NCI-H2227 (cell line): ENCODE measurements around the gene MOV10L1.
"Not testable (repeated sequence)": the region's sequence is repeated elsewhere in the genome, so short reads cannot be mapped to it uniquely, and the experiment has no call there.

Experiments
- DNase-seq: peaks from one replicate; lab custom pipeline; 2025; ENCODE audit not compliant: unreplicated experiment; lab: John Stamatoyannopoulos, UW

The MOV10L1 gene

DNA sequence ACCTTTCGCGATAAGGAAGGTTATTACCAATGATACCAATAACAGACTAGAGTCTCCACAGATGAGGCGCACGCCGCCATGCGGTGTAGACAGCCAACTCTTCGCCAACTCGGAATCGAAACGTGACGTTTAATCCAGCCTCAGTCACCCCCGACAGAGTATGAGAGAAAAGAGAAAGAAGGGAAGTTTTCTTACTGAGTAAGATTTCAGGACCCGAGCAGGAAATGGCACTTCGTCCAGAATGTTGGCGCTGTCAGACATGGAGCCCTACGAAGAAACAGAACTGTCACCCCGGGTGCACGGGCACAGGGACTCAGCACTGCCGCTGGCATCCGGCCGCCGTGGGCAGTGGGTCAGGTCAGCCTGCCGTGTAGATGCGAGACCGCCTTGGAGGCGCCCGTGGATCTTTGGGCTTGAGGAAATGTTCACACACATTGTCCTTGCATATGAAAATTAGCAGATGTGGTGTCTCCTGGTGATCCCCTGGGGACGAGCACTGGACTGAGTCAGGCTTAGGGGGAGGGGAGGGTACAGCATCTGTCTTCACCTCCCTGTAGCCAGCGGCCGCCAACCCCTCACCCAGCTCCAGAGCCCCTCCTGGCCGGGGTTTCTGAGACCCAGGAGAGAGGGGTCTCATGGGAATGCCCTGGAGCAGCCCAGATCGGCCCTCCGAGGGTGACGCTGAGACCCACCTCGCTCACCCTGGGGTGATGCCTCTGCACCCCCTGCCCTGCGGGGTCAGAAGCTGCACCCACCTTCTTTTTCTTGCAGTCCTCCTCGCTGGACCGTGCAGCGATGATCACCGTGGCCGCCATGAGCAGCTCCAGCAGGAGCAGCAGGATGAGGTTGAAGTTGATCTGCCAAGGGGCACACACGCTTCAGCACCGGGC, 12.9 kb upstream of the MOV10L1 start:
- DNase-seq, result no peak

DNA sequence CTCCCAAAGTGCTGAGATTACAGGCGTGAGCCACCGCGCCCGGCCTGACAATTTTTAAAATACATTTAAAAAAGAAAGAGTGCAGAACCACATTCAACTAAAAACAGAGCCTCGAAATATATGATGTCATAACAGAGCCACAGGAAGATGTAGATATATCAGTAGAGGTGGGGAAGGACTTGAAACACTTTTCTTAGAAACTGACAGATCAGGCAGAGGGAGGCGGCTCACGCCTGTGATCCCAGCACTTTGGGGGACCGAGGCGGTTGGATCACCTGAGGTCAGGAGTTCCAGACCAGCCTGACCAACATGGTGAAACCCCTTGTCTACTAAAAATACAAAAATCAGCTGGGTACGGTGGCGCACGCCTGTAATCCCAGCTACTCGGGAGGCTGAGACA, 11.6 kb upstream of the MOV10L1 start:
- no peak for DNase-seq

DNA sequence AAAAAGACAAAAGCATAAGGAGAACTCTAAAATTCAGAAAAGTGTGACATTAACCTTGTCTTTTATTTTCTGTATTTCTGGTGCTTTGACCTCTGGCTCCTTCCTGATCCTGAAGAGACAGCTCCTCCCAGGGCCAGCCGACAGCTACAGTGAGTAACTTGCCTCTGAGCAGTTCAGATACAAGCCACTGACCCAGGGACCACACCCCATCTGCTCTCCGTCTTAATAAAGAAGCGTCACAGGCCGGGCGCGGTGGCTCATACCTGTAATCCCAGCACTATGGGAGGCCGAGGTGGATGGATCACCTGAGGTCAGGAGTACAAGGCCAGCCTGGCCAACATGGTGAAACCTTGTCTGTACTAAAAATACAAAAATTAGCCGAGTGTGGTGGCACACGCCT, 11.0 kb upstream of the MOV10L1 start:
- DNase-seq, result no peak

GRCh38 chr22:50080077-50080465, 9.7 kb upstream of the MOV10L1 start:
- no peak for DNase-seq

DNA sequence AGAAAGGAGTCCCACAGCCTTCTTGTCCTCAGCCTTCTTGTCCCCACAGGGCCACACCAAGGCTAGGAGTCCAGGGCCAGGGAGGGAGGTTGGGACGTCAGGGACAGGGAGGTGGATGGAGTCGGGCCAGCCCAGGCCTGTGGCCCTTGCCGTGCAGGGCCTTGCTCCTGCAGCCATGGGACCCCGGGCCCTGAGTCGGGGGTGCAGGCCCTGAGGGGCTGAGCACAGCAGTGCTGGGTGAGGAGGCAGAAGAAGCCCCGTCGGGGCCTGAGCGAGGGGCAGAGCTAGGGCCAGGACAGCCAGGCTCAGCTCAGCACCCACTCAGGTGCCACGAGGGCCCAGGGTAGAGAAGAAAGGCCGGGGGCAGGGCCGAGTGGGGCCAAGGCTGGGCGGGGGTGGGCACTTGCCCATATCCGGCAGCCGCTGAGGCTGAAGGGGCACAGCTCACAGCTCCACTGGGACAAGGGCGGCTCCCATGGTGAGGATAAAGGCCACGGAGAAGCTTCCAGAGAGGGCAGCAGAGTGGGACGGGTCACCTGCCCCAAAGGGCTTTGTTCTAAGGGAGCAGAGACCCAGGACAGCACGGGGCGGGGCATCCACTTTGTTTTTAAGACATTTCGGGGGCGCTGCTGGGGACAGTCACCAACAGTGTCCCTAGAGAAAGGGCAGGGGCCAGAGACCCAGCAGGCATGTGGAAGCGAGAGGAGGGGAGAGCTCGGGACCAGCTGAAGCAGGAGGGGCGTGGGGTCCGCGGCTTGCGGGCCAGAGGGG, 8.2 kb upstream of the MOV10L1 start:
- DNase-seq, result no peak

DNA sequence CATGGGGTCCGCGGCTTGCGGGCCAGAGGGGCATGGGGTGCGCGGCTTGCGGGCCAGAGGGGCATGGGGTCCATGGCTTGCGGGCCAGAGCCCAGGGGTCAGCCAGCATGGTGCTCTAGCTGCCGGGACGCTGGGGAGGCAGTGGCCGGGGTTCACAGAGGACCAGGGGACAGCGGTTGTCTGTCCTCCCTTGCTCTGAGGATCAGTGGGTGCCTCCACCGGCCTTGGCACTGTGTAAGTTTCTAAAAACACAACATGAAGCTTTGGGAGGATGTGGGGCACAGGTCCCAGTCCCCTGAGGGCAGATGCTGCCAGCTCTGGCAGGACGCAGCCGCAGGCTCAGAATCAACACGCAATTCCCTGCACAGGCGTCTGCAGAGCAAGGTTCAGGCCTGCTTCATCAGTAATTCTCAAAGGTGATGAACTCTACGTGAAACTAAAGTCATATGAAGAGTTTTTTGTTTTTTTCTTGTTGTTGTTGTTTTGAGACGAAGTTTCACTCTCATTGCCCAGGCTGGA, 7.5 kb upstream of the MOV10L1 start:
- no peak for DNase-seq

DNA sequence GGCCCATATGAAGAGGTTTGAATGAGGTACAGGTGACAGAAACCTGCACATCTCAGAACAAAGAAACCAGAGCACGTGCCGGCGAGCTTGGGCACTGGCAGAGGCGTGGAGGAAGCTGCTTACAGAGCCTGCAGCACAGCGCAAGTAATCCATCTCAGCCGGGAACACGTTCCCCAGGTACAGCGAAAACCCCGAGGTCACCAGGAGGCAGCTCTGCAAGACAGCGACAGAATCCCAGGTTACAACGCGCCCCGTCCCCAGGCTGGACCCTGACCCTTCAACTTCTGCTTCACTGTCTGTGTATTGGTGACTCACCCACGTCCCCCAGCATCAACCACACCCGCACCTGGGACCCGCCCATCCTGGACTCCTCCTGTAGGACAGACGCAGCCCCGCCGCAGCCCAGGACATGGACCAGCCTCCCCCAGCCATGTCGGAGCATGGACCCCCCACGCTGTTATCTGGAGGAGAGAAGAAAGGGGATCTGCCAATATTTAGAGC, 6.8 kb upstream of the MOV10L1 start:
- DNase-seq, result no peak

- DNase-seq, result no peak
These were observed 6.2 kb upstream of the MOV10L1 start for GRCh38 chr22:50083462-50084079.

DNA sequence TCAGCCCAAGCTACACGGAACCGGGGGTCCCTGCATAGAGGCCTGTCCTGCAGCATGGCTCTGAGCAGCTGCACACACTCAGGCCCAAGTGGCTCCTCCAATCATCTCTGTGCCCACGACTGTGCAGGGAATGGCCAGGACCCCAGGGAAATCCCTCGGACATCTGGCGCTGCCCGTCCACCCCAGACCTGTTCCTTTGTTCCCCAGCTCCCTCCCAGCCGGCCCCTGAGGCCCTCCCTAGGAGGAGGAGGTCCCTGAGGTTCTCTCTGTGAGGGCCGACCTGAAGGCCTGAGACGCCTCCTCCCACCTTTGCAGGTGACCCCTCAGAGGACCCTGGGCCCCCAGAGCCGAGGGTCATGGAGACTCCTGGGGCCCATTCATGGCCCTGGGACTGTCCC, 5.7 kb upstream of the MOV10L1 start:
- DNase-seq, result no peak

DNA sequence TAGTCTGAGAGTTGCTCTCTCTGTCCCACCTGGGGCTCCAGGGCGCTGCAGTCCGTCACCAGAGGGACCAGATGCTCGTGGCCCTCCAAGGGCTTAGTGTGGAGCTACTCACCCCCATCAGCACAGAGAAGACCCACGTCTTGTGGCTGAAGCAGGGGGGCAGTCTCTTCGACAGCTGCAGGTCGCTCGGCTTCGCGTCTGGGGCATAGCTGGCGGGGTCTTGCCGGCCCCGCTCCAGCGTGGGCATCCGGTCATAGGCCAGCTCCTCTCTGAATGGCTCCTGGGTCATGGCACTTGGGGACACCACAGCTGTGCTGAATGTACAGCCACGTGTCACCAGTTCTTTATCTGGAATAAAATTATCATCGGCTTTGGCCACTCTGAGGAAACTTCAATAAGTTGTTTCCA, 5.2 kb upstream of the MOV10L1 start:
- DNase-seq, result no peak

DNA sequence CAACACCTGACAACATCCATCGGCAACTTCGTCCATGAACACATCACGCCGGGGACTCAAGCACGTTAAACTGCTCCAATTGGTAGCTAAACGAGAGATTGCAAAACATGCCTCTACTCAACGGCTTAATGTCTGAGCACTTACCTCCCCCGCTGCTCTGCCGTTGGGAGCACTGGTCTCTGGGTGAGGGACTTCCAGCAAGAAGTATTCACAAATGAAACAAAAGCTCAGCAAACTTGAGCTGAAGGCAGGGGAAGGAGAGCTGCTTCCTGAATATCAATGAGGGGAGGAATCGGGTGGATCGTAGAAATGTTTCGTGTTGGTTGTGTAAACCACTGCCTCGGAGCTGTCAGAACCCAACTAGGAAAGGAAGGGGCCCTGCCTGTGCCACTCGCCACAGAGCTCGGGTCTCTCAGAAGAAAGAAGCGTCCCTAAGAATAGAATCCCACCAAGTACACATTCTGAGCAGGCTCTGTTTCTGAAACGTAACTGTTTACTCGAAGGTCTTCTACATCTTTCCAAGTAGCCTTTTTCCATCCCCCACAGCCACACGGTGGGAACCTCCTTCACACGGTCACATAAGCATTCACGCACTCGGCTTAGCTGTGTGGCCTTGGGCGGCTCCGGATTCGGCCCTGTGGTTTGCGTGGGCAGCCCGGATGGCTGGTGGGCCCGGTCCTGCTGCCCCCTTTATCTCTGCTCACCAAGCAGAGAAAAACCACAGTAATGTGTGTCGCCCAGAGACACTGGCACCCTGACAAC, 4.4 kb upstream of the MOV10L1 start, which contains the start of gene MLC1:
Gene MLC1 (minus strand): TSS at position 216 of the 762 bp plus-strand sequence. CDS start 524 bp downstream, outside the sequence.
- DNase-seq, result no peak

- no peak for DNase-seq
These were observed 3.3 kb upstream of the MOV10L1 start for GRCh38 chr22:50086526-50086925.

GRCh38 chr22:50086975-50087374, 2.8 kb upstream of the MOV10L1 start:
- not testable (repeated sequence) for DNase-seq

DNA sequence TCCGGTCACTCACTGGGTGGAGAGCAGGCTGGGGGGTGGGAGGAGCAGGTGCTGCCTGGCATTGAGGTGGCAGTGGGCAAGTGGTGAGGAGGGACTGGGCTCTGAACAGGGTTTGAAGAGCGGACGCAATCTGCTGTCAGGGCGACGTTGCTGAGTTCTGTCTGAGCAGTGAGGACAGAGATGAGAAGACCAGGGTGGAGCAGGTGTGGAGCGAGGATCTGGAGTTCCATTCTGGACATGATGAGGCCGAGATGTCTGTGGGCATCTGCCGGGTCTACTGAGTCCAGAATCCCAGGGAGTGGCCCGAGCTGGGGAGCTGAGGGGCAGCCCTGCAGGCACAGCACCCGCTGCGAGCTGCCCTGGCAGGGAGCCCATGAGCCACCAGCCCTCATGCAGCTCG, 2.2 kb upstream of the MOV10L1 start:
- no peak for DNase-seq

GRCh38 chr22:50088096-50088495, 1.7 kb upstream of the MOV10L1 start:
- DNase-seq, result no peak

- DNase-seq, result no peak
These were observed 575 bp upstream of the MOV10L1 start for GRCh38 chr22:50089231-50089630.

DNA sequence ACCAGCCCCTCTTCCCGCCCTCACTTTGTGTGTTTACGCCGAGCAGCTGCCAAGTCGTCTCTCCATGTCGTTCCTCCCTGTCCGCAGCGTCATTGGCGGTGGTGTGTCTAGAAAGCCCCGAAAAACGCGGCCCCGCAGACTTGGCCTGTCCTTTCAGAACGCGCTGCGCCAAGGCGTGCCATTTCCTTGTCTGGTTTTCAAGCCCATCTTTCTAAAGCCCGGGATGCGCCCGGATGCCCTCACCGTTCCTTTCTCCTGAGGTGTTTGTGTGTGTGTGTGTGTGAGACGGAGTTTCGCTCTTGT, 557 bp downstream of the MOV10L1 start:
- no peak for DNase-seq

GRCh38 chr22:50091092-50091768, 1.4 kb downstream of the MOV10L1 start:
- DNase-seq, result no peak

GRCh38 chr22:50092342-50092741, 2.5 kb downstream of the MOV10L1 start:
- no peak for DNase-seq

GRCh38 chr22:50098052-50098451, 8.2 kb downstream of the MOV10L1 start:
- DNase-seq, result no peak
